Endothelial cell of umbilical vein (primary cell): ENCODE results near the gene PLG.

Source experiments
- CTCF ChIP-seq, 2 donors: IDR thresholded peaks; 1 replicate in 1 of 2; 2 replicates in 1 of 2; pipeline ENCODE4 v1.5.1; 2011; ENCODE audit warnings: low read length in 2 of 2, mild to moderate bottlenecking in 2 of 2, moderate library complexity in 2 of 2, control low read depth in 1 of 2, inconsistent platforms in 1 of 2, low read depth in 1 of 2; ENCODE audit not compliant: insufficient read depth in 1 of 2; ENCODE audit errors: extremely low read depth in 1 of 2
- EZH2 ChIP-seq: IDR thresholded peaks from 2 replicates; pipeline ENCODE4 v1.6.1; 2012; ENCODE audit warnings: borderline replicate concordance, low read depth, mild to moderate bottlenecking, moderate library complexity, low read length, inconsistent platforms; ENCODE audit not compliant: severe bottlenecking
- FOS ChIP-seq: IDR thresholded peaks from 2 replicates; pipeline ENCODE4 v1.6.1; 2011; ENCODE audit warnings: mild to moderate bottlenecking, low read length, moderate library complexity, borderline replicate concordance; ENCODE audit not compliant: insufficient read depth
- GATA2 ChIP-seq: IDR thresholded peaks from 2 replicates; pipeline ENCODE4 v1.7.0; 2011; ENCODE audit warnings: low read depth, mild to moderate bottlenecking, moderate library complexity, mixed read lengths, low read length; ENCODE audit not compliant: insufficient read length, insufficient read depth
- MYC ChIP-seq: IDR thresholded peaks from one replicate; pipeline ENCODE4 v1.6.1; 2011; ENCODE audit warnings: mild to moderate bottlenecking, low read depth, low read length
- POLR2A ChIP-seq: IDR thresholded peaks from 2 replicates; pipeline ENCODE4 v1.6.1; 2012; ENCODE audit warnings: low read depth, mild to moderate bottlenecking, control low read depth, low read length

DNA sequence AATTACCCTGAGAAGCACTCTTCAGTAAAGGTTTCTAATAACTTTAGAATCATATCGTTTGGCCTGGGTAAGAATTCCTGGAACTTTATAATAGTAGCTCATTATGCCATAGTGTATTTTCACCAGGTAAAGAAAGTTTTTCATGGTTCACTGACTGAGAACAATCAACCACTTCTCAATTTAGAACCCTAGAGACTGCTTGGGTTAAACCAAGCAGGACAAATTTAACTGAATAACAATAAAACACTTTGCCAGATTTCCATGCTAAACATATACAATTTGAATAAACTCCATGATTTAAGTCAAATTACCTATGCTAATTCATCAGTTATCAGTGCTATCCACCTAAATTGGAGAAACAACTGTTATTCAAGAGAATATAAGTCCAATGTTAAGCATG lies 99.4 kb downstream of the PLG start:
- TF ChIP-seq POLR2A (no peak), EZH2 (no peak), CTCF (IDR thresholded peaks at IDR 0.05; ENCODE audit: extremely low read depth in 1 of 2, insufficient read depth in 1 of 2, low read depth in 1 of 2, low read length in 2 of 2) (no peak), GATA2 (no peak), MYC (no peak), FOS (no peak)
